ENCODE data around the gene CNNM2.

CNNM2 gene

GRCh38 chr10:103077491-103078308 lies 159.6 kb downstream of the CNNM2 start:
- no peak for DNase-seq

GRCh38 chr10:103078309-103078615 lies 160.2 kb downstream of the CNNM2 start:
- DNase-seq, result no peak

GRCh38 chr10:103078676-103079075 lies 160.6 kb downstream of the CNNM2 start:
- no peak for DNase-seq

GRCh38 chr10:103079100-103079499 lies 161.0 kb downstream of the CNNM2 start:
- no peak for DNase-seq

- no peak for DNase-seq
Observed at GRCh38 chr10:103079946-103080345, 161.9 kb downstream of the CNNM2 start.

GRCh38 chr10:103080891-103081581 lies 162.9 kb downstream of the CNNM2 start:
- DNase-seq, result no peak

- no peak for DNase-seq
Observed at GRCh38 chr10:103082683-103083082, 164.6 kb downstream of the CNNM2 start.

GRCh38 chr10:103083266-103083976 lies 165.3 kb downstream of the CNNM2 start:
- DNase-seq, result no peak

GRCh38 chr10:103083977-103084320 lies 165.9 kb downstream of the CNNM2 start:
- no peak for DNase-seq

GRCh38 chr10:103086261-103086660 lies 168.2 kb downstream of the CNNM2 start:
- DNase-seq, result no peak

- no peak for DNase-seq
Observed at GRCh38 chr10:103086799-103087198, 168.7 kb downstream of the CNNM2 start.

GRCh38 chr10:103089493-103089892 lies 171.4 kb downstream of the CNNM2 start:
- DNase-seq, result no peak

GRCh38 chr10:103090911-103091310 lies 172.8 kb downstream of the CNNM2 start:
- no peak for DNase-seq

- DNase-seq, result no peak
Observed at GRCh38 chr10:103095005-103095404, 176.9 kb downstream of the CNNM2 start.

GRCh38 chr10:103096130-103096529 lies 178.0 kb downstream of the CNNM2 start:
- no peak for DNase-seq

GRCh38 chr10:103098240-103098639 lies 180.1 kb downstream of the CNNM2 start:
- no peak for DNase-seq

- DNase-seq, result no peak
Observed at GRCh38 chr10:103100620-103101019, 182.5 kb downstream of the CNNM2 start.

- no peak for DNase-seq
Observed at GRCh38 chr10:103102195-103102594, 184.1 kb downstream of the CNNM2 start.

GRCh38 chr10:103103989-103104388 lies 185.9 kb downstream of the CNNM2 start:
- no peak for DNase-seq

GRCh38 chr10:103104721-103105120 lies 186.6 kb downstream of the CNNM2 start:
- no peak for DNase-seq

- DNase-seq, result no peak
Observed at GRCh38 chr10:103105462-103105861, 187.4 kb downstream of the CNNM2 start.

GRCh38 chr10:103106539-103106938 lies 188.4 kb downstream of the CNNM2 start:
- DNase-seq, result no peak

- no peak for DNase-seq
Observed at GRCh38 chr10:103109821-103110220, 191.7 kb downstream of the CNNM2 start.

- DNase-seq, result no peak
Observed at GRCh38 chr10:103110407-103110806, 192.3 kb downstream of the CNNM2 start.

All from DMS79 treated with DMSO at 0.1 percent for 48 hours (cell line).